ENCODE results near the gene GRK5.

The GRK5 gene

GRCh38 chr10:119503821-119504220 lies 296.4 kb downstream of the GRK5 start:
- no peak overlapping the region for H3K4me3 ChIP-seq (ENCODE audit: low read length)
- no peak for TF ChIP-seq ZNF274 (IDR thresholded peaks at IDR 0.05; ENCODE audit: low read depth, low read length)

- TF ChIP-seq ZNF274 (IDR thresholded peaks at IDR 0.05; ENCODE audit: low read depth, low read length) = no peak
- no peak overlapping the region for H3K4me3 ChIP-seq (ENCODE audit: low read length)
Observed at GRCh38 chr10:119504651-119505050, 297.3 kb downstream of the GRK5 start.

GRCh38 chr10:119505131-119505551 lies 297.8 kb downstream of the GRK5 start:
- H3K4me3 ChIP-seq (ENCODE audit: low read length) = no peak overlapping the region
- TF ChIP-seq ZNF274 (IDR thresholded peaks at IDR 0.05; ENCODE audit: low read depth, low read length) = no peak

All from GM08714 (cell line).